Panc1 (cell line): Measurements from ENCODE around the gene POU3F2.

Source experiments
- POLR2AphosphoS5 ChIP-seq: IDR thresholded peaks from 2 replicates; pipeline ENCODE4 v1.6.1; 2012; ENCODE audit warnings: mild to moderate bottlenecking, low read depth, low read length, moderate library complexity
- TF ChIP-seq, protein P1 (sequence below): fragments of 450-650 bp; IDR thresholded peaks from 2 replicates; pipeline ENCODE4 v1.5.1; 2017; ENCODE audit warnings: mild to moderate bottlenecking
- TF ChIP-seq, protein P2 (sequence below), 2 experiments: IDR thresholded peaks; 2 replicates each; pipeline ENCODE4 v1.6.1; 2011 to 2012; ENCODE audit warnings: low read depth in 2 of 2, control low read depth in 1 of 2, low read length in 1 of 2, mild to moderate bottlenecking in 1 of 2, moderate library complexity in 1 of 2; ENCODE audit not compliant: insufficient read depth in 1 of 2

DNA sequence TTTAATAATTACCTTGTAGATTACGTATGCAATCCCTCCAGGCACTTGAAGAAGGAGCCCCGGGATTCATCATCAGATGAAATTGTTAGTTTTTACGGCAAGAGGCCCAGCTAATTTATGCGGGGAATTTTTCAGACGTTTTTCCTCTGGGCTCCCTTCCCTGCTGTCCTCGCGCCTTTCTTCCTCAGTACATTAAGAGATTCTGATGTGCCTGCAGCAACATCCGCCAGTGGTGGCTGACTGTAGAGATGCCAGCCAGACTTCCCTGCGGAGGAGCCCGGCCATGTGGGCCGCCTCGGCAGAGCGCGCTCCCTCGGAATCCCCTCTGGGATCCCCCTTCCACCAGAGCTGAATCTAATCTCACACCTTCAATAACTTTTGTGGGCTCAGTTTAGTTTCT, 46.4 kb upstream of the POU3F2 start:
- TF ChIP-seq, protein P1, sequence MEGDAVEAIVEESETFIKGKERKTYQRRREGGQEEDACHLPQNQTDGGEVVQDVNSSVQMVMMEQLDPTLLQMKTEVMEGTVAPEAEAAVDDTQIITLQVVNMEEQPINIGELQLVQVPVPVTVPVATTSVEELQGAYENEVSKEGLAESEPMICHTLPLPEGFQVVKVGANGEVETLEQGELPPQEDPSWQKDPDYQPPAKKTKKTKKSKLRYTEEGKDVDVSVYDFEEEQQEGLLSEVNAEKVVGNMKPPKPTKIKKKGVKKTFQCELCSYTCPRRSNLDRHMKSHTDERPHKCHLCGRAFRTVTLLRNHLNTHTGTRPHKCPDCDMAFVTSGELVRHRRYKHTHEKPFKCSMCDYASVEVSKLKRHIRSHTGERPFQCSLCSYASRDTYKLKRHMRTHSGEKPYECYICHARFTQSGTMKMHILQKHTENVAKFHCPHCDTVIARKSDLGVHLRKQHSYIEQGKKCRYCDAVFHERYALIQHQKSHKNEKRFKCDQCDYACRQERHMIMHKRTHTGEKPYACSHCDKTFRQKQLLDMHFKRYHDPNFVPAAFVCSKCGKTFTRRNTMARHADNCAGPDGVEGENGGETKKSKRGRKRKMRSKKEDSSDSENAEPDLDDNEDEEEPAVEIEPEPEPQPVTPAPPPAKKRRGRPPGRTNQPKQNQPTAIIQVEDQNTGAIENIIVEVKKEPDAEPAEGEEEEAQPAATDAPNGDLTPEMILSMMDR: no peak
- TF ChIP-seq POLR2AphosphoS5: no peak
- TF ChIP-seq, protein P2, sequence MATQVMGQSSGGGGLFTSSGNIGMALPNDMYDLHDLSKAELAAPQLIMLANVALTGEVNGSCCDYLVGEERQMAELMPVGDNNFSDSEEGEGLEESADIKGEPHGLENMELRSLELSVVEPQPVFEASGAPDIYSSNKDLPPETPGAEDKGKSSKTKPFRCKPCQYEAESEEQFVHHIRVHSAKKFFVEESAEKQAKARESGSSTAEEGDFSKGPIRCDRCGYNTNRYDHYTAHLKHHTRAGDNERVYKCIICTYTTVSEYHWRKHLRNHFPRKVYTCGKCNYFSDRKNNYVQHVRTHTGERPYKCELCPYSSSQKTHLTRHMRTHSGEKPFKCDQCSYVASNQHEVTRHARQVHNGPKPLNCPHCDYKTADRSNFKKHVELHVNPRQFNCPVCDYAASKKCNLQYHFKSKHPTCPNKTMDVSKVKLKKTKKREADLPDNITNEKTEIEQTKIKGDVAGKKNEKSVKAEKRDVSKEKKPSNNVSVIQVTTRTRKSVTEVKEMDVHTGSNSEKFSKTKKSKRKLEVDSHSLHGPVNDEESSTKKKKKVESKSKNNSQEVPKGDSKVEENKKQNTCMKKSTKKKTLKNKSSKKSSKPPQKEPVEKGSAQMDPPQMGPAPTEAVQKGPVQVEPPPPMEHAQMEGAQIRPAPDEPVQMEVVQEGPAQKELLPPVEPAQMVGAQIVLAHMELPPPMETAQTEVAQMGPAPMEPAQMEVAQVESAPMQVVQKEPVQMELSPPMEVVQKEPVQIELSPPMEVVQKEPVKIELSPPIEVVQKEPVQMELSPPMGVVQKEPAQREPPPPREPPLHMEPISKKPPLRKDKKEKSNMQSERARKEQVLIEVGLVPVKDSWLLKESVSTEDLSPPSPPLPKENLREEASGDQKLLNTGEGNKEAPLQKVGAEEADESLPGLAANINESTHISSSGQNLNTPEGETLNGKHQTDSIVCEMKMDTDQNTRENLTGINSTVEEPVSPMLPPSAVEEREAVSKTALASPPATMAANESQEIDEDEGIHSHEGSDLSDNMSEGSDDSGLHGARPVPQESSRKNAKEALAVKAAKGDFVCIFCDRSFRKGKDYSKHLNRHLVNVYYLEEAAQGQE (IDR thresholded peaks at IDR 0.05; ENCODE audit: insufficient read depth in 1 of 2, low read depth in 2 of 2, low read length in 1 of 2): no peak
